ENCODE data around the gene CBLIF.

GRCh38 chr11:59865031-59865430 lies 19.7 kb upstream of the CBLIF start:
- TF ChIP-seq, protein P1, sequence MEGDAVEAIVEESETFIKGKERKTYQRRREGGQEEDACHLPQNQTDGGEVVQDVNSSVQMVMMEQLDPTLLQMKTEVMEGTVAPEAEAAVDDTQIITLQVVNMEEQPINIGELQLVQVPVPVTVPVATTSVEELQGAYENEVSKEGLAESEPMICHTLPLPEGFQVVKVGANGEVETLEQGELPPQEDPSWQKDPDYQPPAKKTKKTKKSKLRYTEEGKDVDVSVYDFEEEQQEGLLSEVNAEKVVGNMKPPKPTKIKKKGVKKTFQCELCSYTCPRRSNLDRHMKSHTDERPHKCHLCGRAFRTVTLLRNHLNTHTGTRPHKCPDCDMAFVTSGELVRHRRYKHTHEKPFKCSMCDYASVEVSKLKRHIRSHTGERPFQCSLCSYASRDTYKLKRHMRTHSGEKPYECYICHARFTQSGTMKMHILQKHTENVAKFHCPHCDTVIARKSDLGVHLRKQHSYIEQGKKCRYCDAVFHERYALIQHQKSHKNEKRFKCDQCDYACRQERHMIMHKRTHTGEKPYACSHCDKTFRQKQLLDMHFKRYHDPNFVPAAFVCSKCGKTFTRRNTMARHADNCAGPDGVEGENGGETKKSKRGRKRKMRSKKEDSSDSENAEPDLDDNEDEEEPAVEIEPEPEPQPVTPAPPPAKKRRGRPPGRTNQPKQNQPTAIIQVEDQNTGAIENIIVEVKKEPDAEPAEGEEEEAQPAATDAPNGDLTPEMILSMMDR (IDR thresholded peaks at IDR 0.05): no peak
- no peak for TF ChIP-seq POLR2A (IDR thresholded peaks at IDR 0.05)

Data from adrenal gland (tissue), 5 donors.